HL-60 (cell line): Measurements from ENCODE around the gene DAP.

Source experiments
- DNase-seq, 2 experiments: peaks; one replicate each; pipeline ENCODE4 v3.0.0-alpha.2; 2010 to 2020; ENCODE audit warnings: low read depth in 1 of 2, low spot score in 1 of 2
- H3K27ac ChIP-seq: fragments of 250-450 bp; sonication (Bioruptor Pico); replicated peaks from 2 replicates; pipeline ENCODE4 v1.5.1; 2020; ENCODE audit warnings: mild to moderate bottlenecking, moderate library complexity
- H3K27me3 ChIP-seq: fragments of 250-450 bp; sonication (Bioruptor Pico); 2 replicates; pipeline ENCODE4 v1.5.1; 2021; ENCODE audit warnings: mild to moderate bottlenecking, moderate library complexity; ENCODE audit not compliant: insufficient read depth, poor library complexity, severe bottlenecking
- H3K4me3 ChIP-seq: replicated peaks from 2 replicates; pipeline ENCODE4 v1.5.1; 2011; ENCODE audit warnings: mild to moderate bottlenecking, control low read depth, low read length; ENCODE audit not compliant: insufficient read depth
- CTCF ChIP-seq: IDR thresholded peaks from one replicate; pipeline ENCODE4 v1.5.1; 2011; ENCODE audit warnings: low read length, control low read depth, inconsistent platforms; ENCODE audit not compliant: insufficient read depth
- GABPA ChIP-seq: IDR thresholded peaks from 2 replicates; pipeline ENCODE4 v1.6.1; 2012; ENCODE audit warnings: low read depth
- POLR2AphosphoS5 ChIP-seq: IDR thresholded peaks from 2 replicates; pipeline ENCODE4 v1.6.1; 2012; ENCODE audit warnings: low read depth
- SPI1 ChIP-seq: IDR thresholded peaks from 2 replicates; pipeline ENCODE4 v1.6.1; 2012; ENCODE audit warnings: low read depth, mild to moderate bottlenecking, borderline replicate concordance
- TF ChIP-seq, protein P1 (sequence below): IDR thresholded peaks from 2 replicates; pipeline ENCODE4 v1.6.1; 2012; ENCODE audit warnings: low read depth; ENCODE audit not compliant: insufficient replicate concordance

DAP gene

GRCh38 chr5:10677533-10677932 lies 83.5 kb downstream of the DAP start:
- TF ChIP-seq POLR2AphosphoS5 (peak; percentile 34; the same call in 1 of the 2 replicates), GABPA (no peak)
- H3K4me3 ChIP-seq = no peak overlapping the region
- no peaks in the 10 kb centered on the region for H3K27me3 ChIP-seq
- no peak overlapping the region for H3K27ac ChIP-seq
- no peak for DNase-seq

- Histone ChIP-seq H3K4me3 (no peak overlapping the region), H3K27ac (no peak overlapping the region), H3K27me3 (no peaks in the 10 kb centered on the region)
- DNase-seq = no peak
- TF ChIP-seq POLR2AphosphoS5 (no peak), GABPA (no peak), CTCF (no peak), SPI1 (no peak)
- TF ChIP-seq, protein P1, sequence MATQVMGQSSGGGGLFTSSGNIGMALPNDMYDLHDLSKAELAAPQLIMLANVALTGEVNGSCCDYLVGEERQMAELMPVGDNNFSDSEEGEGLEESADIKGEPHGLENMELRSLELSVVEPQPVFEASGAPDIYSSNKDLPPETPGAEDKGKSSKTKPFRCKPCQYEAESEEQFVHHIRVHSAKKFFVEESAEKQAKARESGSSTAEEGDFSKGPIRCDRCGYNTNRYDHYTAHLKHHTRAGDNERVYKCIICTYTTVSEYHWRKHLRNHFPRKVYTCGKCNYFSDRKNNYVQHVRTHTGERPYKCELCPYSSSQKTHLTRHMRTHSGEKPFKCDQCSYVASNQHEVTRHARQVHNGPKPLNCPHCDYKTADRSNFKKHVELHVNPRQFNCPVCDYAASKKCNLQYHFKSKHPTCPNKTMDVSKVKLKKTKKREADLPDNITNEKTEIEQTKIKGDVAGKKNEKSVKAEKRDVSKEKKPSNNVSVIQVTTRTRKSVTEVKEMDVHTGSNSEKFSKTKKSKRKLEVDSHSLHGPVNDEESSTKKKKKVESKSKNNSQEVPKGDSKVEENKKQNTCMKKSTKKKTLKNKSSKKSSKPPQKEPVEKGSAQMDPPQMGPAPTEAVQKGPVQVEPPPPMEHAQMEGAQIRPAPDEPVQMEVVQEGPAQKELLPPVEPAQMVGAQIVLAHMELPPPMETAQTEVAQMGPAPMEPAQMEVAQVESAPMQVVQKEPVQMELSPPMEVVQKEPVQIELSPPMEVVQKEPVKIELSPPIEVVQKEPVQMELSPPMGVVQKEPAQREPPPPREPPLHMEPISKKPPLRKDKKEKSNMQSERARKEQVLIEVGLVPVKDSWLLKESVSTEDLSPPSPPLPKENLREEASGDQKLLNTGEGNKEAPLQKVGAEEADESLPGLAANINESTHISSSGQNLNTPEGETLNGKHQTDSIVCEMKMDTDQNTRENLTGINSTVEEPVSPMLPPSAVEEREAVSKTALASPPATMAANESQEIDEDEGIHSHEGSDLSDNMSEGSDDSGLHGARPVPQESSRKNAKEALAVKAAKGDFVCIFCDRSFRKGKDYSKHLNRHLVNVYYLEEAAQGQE = no peak
Measured at GRCh38 chr5:10676946-10677345, 84.1 kb downstream of the DAP start.

DNA sequence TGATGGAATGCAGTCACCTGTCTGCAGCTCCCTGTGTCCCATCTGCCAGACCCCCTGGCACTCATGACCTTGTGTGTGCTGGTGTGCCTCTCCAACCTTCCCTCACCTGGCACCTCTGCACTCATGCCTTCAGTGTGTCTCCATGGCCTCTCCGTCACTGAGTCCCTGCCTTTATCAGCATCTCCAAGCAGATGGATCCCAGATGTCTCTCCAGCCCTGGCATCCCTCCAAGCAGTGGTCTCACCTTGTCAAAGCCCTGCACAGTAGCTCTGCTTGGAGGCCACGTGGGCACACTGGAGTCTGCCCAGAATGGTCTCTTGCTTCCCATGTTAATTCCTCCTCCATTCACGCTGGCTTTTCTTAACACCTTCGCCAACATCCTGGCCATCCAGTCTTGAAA lies 84.8 kb downstream of the DAP start:
- DNase-seq = no peak
- Histone ChIP-seq H3K27ac (no peak overlapping the region), H3K4me3 (no peak overlapping the region), H3K27me3 (no peaks in the 10 kb centered on the region)
- TF ChIP-seq CTCF (no peak), POLR2AphosphoS5 (no peak), GABPA (no peak), SPI1 (no peak)
- TF ChIP-seq, protein P1 = no peak

DNA sequence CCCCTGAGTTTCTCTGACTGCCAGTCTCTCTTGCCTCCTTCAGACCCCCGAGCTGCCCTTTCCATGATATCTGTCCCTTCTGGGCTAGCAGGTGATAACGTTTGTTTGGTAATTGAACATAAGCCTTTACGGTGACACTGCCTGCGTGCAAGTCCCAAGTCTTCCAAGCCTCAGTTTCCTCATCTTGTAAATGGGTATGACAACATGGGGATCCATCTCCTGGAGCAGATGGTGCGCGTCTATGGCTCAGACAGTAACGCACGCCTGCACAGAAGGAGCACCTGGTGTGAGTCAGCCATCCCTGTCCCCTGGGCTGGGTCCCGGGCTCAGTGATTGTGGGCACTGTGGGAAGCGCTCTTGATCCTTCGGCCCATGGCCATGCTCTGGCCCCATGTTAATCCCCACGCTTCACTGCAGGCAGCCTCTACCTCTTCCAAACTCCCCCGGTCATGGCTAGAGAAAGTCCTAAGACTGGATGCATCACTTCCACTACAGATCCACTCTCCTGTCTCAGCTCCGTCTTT lies 85.8 kb downstream of the DAP start:
- no peak overlapping the region for H3K27ac ChIP-seq
- no peak overlapping the region for H3K4me3 ChIP-seq
- H3K27me3 ChIP-seq = no peaks in the 10 kb centered on the region
- no peak for DNase-seq
- TF ChIP-seq CTCF = no peak
- no peak for TF ChIP-seq GABPA
- TF ChIP-seq POLR2AphosphoS5 = no peak
- TF ChIP-seq SPI1 = no peak
- TF ChIP-seq, protein P1 = no peak
